Right atrium auricular region (tissue), 2 donors: ENCODE measurements around the gene SCP2D1. TPM values are rescaled to one million over a fixed set of nuclear protein-coding genes. Genes with fewer than 3 reads are reported as not detected.

Source experiments
- DNase-seq: peaks from one replicate; pipeline ENCODE4 v3.0.0-alpha.2; 2019; ENCODE audit warnings: low spot score
- H3K27ac ChIP-seq, 2 donors: fragments of 200-600 bp; sonication (generic); 1 replicate in 1 of 2; 2 replicates in 1 of 2; pipeline ENCODE4 v1.5.1; 2016 to 2019
- H3K27me3 ChIP-seq, 2 donors: fragments of 200-600 bp; sonication (generic); one replicate each; pipeline versions ENCODE4 v1.5.1 to v1.6.0; 2017 to 2019
- H3K36me3 ChIP-seq: fragments of 200-600 bp; sonication (generic); one replicate; pipeline ENCODE4 v1.5.1; 2016
- H3K4me1 ChIP-seq, 2 donors: fragments of 200-600 bp; sonication (generic); one replicate each; pipeline versions ENCODE4 v1.5.1 to v1.6.0; 2017 to 2019
- H3K4me3 ChIP-seq, 2 donors: fragments of 200-600 bp; sonication (generic); 1 replicate in 1 of 2; 2 replicates in 1 of 2; pipeline ENCODE4 v1.5.1; 2017 to 2019; ENCODE audit warnings: mild to moderate bottlenecking in 1 of 2, moderate library complexity in 1 of 2
- H3K9me3 ChIP-seq, 2 donors: fragments of 200-600 bp; sonication (generic); one replicate each; pipeline ENCODE4 v1.5.1; 2019
- CTCF ChIP-seq, 2 donors: fragments of 200-600 bp; sonication (generic); IDR thresholded peaks; one replicate each; pipeline ENCODE4 v1.5.1; 2019; ENCODE audit warnings: antibody characterized with exemption in 2 of 2
- total RNA-seq, 2 donors: library from RNA; depleted of rRNA; stranded (reverse); fragments of >200 nt; gene quantifications; one replicate each; pipeline ENCODE4 v1.1.0, GENCODE V29; 2016

SCP2D1 gene
- total RNA-seq, 2 donors from 2014 or later, result not detected

GRCh38 chr20:18793625-18794427, 19.8 kb upstream of the SCP2D1 start:
- H3K27me3 ChIP-seq, result no peaks in the 10 kb centered on the region
- peak; percentile 90 for DNase-seq
- peak overlapping the region; percentile 72 to 73 for H3K4me3 ChIP-seq
- H3K4me1 ChIP-seq, result peaks cover 0 to 6% of the 10 kb centered on the region in 2 donors
- H3K27ac ChIP-seq, result peak overlapping the region; percentile 84 to 91
- H3K9me3 ChIP-seq, result peaks cover 0 to 6% of the 10 kb centered on the region in 2 donors
- H3K36me3 ChIP-seq, result no peaks in the 10 kb centered on the region
- peak in 1 of 2 donors; percentile 33 for TF ChIP-seq CTCF (IDR thresholded peaks at IDR 0.05)

GRCh38 chr20:18794428-18794787, 19.2 kb upstream of the SCP2D1 start:
- Histone ChIP-seq H3K27ac (peak overlapping the region; percentile 84 to 91), H3K9me3 (peaks cover 0 to 6% of the 10 kb centered on the region in 2 donors), H3K4me1 (peaks cover 0 to 6% of the 10 kb centered on the region in 2 donors), H3K4me3 (peak overlapping the region; percentile 72 to 73), H3K27me3 (no peaks in the 10 kb centered on the region), H3K36me3 (no peaks in the 10 kb centered on the region)
- TF ChIP-seq CTCF (IDR thresholded peaks at IDR 0.05), result no peak
- DNase-seq, result no peak

- no peak for DNase-seq
- Histone ChIP-seq H3K9me3 (peaks cover 0 to 6% of the 10 kb centered on the region in 2 donors), H3K27me3 (no peaks in the 10 kb centered on the region), H3K4me3 (no peak overlapping the region), H3K36me3 (no peaks in the 10 kb centered on the region), H3K4me1 (peaks cover 0 to 6% of the 10 kb centered on the region in 2 donors), H3K27ac (no peak overlapping the region)
- TF ChIP-seq CTCF (IDR thresholded peaks at IDR 0.05), result no peak
These were observed 18.2 kb upstream of the SCP2D1 start for GRCh38 chr20:18795366-18795765.

GRCh38 chr20:18796282-18796833, 17.2 kb upstream of the SCP2D1 start:
- H3K4me3 ChIP-seq, result no peak overlapping the region
- peaks cover 0 to 6% of the 10 kb centered on the region in 2 donors for H3K4me1 ChIP-seq
- no peaks in the 10 kb centered on the region for H3K27me3 ChIP-seq
- no peak for TF ChIP-seq CTCF (IDR thresholded peaks at IDR 0.05)
- H3K9me3 ChIP-seq, result peaks cover 0 to 6% of the 10 kb centered on the region in 2 donors
- H3K27ac ChIP-seq, result no peak overlapping the region
- H3K36me3 ChIP-seq, result no peaks in the 10 kb centered on the region
- DNase-seq, result no peak

GRCh38 chr20:18801516-18801915, 12.1 kb upstream of the SCP2D1 start:
- Histone ChIP-seq H3K4me1 (no peaks in the 10 kb centered on the region), H3K36me3 (no peaks in the 10 kb centered on the region), H3K27ac (no peak overlapping the region), H3K9me3 (peaks cover 0 to 1% of the 10 kb centered on the region in 2 donors), H3K4me3 (no peak overlapping the region), H3K27me3 (no peaks in the 10 kb centered on the region)
- DNase-seq, result no peak
- TF ChIP-seq CTCF (IDR thresholded peaks at IDR 0.05), result no peak
